Lower leg skin (tissue), 4 donors: Measurements from ENCODE around the gene MIEF2. TPM values are rescaled to one million over a fixed set of nuclear protein-coding genes. Genes with fewer than 3 reads are reported as not detected.

Experiments
- DNase-seq, 2 donors: peaks; one replicate each; pipeline ENCODE4 v3.0.0-alpha.2; 2019; ENCODE audit warnings: low spot score in 2 of 2
- H3K4me3 ChIP-seq: fragments of 200-600 bp; sonication (generic); 2 replicates; pipeline ENCODE4 v1.5.1; 2017; ENCODE audit warnings: mild to moderate bottlenecking, low read depth; ENCODE audit not compliant: poor library complexity, severe bottlenecking
- POLR2A ChIP-seq, 2 donors: fragments of 450-650 bp; IDR thresholded peaks; one replicate each; pipeline ENCODE4 v1.6.1; 2016 to 2017; ENCODE audit warnings: antibody characterized with exemption in 2 of 2, mild to moderate bottlenecking in 1 of 2, moderate library complexity in 1 of 2
- WGBS, 2 donors: methylation state at CpG; one replicate each; pipeline ENCODE4 v1.1.5; 2018; 5-methylcytosine and 5-hydroxymethylcytosine counted together
- intact Hi-C: fragments of 100-400 bp; cut with DNase I; formaldehyde crosslinking; loops from one replicate; pipeline ENCODE4 v1.15.0; 2023; ENCODE audit warnings: low total_unique reads
- total RNA-seq, 4 donors: library from RNA; depleted of rRNA; stranded (reverse); fragments of >200 nt; gene quantifications; one replicate each; pipeline ENCODE4 v1.1.0, GENCODE V29; 2016
- TF ChIP-seq, protein P1 (sequence below), 3 donors: fragments of 450-650 bp; IDR thresholded peaks; one replicate each; pipeline ENCODE4 v1.5.1; 2016; ENCODE audit warnings: antibody characterized with exemption in 3 of 3, mild to moderate bottlenecking in 3 of 3, moderate library complexity in 2 of 3

Gene MIEF2
- total RNA-seq, 4 donors from 2014 or later = 24.3 to 57.7 (median 34.2) TPM

GRCh38 chr17:18259621-18260331, 686 bp upstream of the MIEF2 start:
- no peak for TF ChIP-seq POLR2A (IDR thresholded peaks at IDR 0.05)
- TF ChIP-seq, protein P1, sequence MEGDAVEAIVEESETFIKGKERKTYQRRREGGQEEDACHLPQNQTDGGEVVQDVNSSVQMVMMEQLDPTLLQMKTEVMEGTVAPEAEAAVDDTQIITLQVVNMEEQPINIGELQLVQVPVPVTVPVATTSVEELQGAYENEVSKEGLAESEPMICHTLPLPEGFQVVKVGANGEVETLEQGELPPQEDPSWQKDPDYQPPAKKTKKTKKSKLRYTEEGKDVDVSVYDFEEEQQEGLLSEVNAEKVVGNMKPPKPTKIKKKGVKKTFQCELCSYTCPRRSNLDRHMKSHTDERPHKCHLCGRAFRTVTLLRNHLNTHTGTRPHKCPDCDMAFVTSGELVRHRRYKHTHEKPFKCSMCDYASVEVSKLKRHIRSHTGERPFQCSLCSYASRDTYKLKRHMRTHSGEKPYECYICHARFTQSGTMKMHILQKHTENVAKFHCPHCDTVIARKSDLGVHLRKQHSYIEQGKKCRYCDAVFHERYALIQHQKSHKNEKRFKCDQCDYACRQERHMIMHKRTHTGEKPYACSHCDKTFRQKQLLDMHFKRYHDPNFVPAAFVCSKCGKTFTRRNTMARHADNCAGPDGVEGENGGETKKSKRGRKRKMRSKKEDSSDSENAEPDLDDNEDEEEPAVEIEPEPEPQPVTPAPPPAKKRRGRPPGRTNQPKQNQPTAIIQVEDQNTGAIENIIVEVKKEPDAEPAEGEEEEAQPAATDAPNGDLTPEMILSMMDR (IDR thresholded peaks at IDR 0.05) = no peak
- intact Hi-C loops = no loop called here
- 50 to 57% methylated on average over 21 of the region's 22 CpGs for WGBS, 2 donors
- DNase-seq = no peak
- H3K4me3 ChIP-seq = no peak overlapping the region

- intact Hi-C loops = no loop called here
- DNase-seq = peak; percentile 53 to 94
- TF ChIP-seq, protein P1 (IDR thresholded peaks at IDR 0.05) = no peak
- no peak for TF ChIP-seq POLR2A (IDR thresholded peaks at IDR 0.05)
Observed at GRCh38 chr17:18261146-18261515, 669 bp downstream of the MIEF2 start.

DNA sequence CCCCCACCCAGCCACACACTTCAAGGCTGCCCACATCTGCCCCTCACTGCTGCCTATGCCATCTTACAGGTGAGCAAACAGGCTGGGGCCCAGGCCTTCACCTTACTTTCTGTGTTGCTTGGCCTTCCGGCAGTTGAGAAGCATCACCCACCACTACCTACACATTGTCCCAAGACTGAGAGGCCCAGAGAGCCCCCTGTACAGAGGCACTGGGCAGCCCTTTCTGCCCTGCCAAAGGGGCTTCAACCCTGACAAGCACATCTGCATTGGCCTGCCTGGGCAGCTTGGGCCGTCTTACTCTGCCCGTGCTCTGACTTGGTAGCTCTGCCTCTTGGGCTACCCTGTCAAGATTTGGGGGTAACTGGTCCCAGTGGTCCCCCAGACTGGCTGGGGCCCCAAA, 1.2 kb downstream of the MIEF2 start:
- intact Hi-C loops = no loop called here
- DNase-seq = no peak
- TF ChIP-seq POLR2A (IDR thresholded peaks at IDR 0.05) = no peak
- TF ChIP-seq, protein P1 (IDR thresholded peaks at IDR 0.05) = no peak
- no peak overlapping the region for H3K4me3 ChIP-seq
- WGBS, 2 donors = 75 to 81% methylated on average over 2 to 3 of the region's 3 CpGs

More at GRCh38 chr17:18261146-18261515, 669 bp downstream of the MIEF2 start:
- 4% methylated on average over 12 to 16 of the region's 16 CpGs for WGBS, 2 donors
- peak overlapping the region; percentile 76 for H3K4me3 ChIP-seq

DNA sequence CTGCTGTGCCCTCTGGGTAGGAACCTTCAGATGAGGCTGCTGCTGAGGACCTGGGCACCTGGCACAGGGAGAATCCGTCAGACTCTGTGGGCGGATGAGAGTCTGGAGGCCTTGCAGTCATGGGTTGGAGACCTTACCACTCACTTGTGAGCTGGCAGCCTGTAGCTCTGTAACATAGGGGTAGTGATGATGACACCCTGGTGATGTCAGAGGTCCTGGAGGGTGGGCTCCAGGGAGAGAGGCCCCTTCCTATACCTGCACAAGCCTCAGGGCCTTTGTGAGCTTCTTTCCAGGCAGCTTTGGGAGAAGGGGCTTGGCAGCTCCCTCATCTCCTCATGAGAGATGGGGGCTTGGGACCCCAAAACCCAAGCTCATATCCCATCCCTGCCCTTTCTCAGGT, 1.6 kb downstream of the MIEF2 start:
- TF ChIP-seq POLR2A (IDR thresholded peaks at IDR 0.05) = no peak
- TF ChIP-seq, protein P1 (IDR thresholded peaks at IDR 0.05) = no peak
- intact Hi-C loops = no loop called here
- DNase-seq = no peak
- H3K4me3 ChIP-seq = no peak overlapping the region
- WGBS, 2 donors = 60 to 64% methylated on average over 2 of the region's 2 CpGs

- H3K4me3 ChIP-seq = no peak overlapping the region
- no peak for DNase-seq
- WGBS, 2 donors = 75 to 92% methylated on average over 5 to 6 of the region's 12 CpGs
- TF ChIP-seq, protein P1 (IDR thresholded peaks at IDR 0.05) = no peak
- no peak for TF ChIP-seq POLR2A (IDR thresholded peaks at IDR 0.05)
- intact Hi-C loops = no loop called here
Observed at GRCh38 chr17:18262641-18263040, 2.2 kb downstream of the MIEF2 start.
